Muscle of back (tissue), 11 donors: ENCODE results near the gene MYBPC2. TPM values are rescaled to one million over a fixed set of nuclear protein-coding genes. Genes with fewer than 3 reads are reported as not detected.
"Not testable (repeated sequence)": the region's sequence is repeated elsewhere in the genome, so short reads cannot be mapped to it uniquely, and the experiment has no call there.

Source experiments
- DNase-seq, 3 donors: peaks; one replicate each; pipeline versions ENCODE4 v3.0.0 to v3.0.0-alpha.2; 2013
- polyA plus RNA-seq, 10 donors: library from polyadenylated mRNA; unstranded; fragments of 120-200 nt; gene quantifications; one replicate each; pipeline ENCODE4 v1.2.1, GENCODE V29; 2013; ENCODE audit not compliant: insufficient read length in 10 of 10

The MYBPC2 gene
- polyA plus RNA-seq, 10 donors, result 25.1 to 132 (median 42.4) TPM

DNA sequence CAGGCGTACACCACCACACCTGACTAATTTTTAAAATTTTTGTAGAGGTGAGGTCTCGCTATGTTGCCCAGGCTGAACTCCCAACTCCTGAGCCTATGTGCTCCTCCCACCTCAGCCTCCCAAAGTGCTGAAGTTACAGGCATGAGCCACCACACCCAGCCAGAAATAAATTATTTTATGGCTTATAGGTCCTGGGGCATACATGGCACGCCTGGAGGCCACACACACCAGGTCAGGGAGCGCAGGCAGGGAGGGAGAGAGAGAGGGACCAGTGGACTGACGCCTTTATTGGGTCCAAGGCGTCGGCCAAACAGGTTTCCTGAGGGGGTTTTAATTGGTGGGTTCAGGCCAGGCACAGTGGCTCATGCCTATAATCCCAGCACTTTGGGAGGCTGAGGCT, 7.1 kb upstream of the MYBPC2 start:
- DNase-seq, result no peak

DNA sequence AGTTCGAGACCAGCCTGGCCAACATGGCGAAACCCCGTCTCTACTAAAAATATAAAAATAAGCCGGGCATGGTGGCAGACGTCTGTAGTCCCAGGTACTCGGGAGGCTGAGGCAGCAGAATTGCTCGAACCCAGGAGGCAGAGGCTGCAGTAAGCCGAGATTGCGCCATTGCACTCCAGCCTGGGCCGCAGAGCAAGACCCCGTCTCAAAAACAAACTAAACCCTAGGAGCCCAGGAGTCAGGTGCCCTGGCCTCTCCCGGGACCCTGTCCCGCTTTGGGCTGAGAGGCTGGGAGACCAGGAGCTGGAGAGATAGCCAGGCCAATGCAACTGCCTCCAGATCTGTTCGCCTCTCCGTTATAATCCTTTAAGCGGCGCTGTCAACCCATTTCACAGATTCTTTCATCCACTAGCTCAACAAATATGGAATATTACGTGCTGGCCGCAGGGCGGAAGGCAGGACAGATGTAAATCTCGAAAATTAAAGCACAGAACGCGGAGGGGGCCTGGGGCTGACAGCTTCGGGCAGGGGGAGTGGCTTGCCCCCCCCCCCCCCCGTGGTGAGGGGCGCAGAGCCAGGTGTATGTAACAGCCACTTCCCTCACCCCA, 5.3 kb upstream of the MYBPC2 start:
- DNase-seq, result no peak

DNA sequence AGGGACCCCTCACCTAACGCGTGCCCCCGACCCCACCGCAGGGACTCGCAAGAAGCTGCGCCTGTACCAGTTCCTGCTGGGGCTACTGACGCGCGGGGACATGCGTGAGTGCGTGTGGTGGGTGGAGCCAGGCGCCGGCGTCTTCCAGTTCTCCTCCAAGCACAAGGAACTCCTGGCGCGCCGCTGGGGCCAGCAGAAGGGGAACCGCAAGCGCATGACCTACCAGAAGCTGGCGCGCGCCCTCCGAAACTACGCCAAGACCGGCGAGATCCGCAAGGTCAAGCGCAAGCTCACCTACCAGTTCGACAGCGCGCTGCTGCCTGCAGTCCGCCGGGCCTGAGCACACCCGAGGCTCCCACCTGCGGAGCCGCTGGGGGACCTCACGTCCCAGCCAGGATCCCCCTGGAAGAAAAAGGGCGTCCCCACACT, 4.7 kb upstream of the MYBPC2 start:
- DNase-seq, result peak; percentile 65 to 95 (median 86)

DNA sequence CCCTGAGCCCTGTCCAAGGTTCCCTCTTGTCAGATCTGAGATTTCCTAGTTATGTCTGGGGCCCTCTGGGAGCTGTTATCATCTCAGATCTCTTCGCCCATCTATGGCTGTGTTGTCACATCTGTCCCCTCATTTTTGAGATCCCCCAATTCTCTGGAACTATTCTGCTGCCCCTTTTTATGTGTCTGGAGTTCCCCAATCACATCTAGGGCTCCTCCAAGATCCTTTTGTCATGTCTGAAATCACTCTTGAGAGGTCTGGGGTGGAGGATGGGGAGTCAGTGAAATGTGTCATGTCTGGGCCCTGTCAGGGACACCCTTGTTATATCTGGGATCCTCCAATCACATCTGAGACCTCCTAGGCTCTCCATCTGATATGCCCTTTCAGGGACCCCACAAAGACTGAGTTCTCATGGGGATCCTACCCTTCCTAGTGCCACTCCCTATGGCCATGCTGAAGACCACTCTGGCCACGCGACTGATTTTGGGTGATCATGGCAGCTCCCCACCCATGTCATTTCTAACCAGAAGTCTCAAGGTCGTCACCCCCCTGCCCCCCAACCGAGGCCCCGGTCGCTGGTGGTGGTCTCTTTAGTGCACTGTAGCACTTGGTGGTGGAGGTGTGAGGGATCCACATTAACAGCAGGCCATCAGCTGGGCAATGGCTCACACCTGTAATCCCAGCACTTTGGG, 3.8 kb upstream of the MYBPC2 start:
- no peak for DNase-seq

DNA sequence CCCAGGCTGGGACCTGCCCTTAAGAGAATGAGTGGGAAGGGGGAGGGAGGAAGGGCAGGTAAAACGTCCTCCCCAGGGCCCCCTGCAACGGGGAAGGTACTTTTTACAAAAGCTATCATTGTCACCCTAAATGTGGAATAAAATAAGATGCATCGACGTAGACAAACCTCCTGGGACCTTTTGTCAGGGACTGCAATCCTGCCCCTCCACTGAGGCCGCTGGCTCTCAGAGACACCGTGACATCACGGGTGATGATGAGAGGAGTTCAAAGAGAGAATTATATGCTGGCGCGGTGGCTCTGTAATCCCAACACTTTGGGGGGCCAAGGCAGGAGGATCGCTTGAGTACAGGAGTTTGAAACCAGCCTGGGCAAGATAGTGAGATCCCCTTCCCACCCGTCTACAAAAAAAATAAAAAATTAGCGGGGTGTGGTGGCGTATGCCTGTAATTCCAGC, 1.8 kb upstream of the MYBPC2 start:
- DNase-seq, result no peak

DNA sequence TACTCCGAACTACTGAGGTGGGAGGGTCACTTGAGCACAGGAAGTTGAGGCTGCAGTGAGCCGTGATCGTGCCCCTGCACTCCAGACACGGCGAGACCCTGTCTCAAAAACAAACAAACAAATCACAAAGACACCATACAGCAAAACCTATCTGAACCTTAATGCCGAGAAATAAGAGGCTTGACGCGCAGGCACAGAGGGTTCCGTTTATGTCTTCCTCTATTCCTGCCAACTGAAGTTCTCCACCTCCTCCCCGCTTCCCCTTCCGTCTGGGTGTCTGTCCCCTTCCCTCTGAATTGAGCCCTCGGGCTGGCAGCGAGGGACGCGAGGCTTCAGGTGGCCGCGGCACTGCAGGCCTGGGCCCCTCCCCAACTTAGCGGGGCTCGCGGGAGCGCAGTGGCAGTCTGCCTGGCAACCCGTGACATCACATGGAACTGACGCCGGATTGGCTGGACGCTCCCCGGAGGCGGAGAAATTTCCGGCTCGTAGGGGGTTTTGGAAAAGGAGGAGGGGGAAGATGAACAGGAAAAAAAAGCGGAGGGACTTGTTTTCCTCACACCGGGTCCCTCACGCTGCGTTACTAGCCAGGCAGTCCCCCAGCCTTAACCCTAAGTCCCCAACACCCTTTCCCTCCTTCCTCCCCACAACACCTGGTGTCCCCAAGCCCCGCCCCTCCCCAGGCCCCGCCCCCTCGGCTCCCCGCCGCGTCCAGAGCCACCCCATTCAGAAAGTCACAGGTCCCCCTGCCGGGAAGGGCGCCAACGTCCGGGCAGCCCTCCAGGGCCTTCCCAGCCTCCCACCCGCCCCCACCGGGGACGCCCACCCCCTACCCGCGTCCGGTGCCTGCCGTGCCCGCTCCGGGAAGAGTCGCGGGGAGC, 1.1 kb upstream of the MYBPC2 start:
- DNase-seq, result peak; percentile 80 to 95 (median 91)

DNA sequence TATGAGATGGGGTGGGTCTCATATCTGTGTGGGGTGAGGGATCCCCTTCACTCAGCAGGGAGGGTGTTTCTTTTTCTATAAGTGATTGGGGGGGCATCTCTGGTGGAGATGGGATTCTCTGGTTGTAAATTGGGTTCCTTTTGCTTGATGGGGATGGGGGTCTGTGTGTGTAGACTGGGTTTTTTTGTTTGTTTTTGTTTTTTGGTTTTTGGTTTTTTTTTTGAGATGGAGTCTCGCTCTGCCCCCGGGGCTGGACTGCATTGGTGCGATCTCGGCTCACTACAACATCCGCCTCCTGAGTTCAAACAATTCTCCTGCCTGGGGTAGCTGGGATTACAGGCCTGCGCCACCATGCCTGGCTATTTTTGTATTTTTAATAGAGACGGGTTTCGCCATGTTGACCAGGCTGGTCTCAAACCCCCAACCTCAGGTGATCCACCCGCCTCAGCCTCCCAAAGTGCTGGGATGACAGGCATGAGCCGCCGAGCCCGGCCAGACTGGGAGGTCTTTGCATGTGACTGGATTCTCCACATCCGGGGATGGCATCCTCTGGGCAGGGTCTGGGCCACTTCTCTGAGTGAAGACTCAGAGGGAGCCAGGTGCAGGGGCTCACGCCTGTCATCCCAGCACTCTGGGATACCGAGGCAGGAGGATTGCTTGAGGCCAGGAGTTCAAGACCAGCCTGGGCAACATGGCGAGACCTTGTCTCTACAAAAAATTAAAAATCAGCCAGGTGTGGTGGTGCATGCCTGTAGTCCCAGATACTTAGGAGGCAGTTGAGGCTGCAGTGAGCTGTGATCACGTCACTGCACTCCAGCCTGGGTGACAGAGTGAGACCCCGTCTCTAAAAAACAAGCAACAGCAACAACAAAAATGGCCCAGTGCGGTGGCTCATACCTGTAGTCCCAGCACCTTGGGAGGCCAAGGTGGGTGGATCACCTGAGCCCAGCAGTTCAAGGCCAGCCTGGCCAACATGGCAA, 799 bp downstream of the MYBPC2 start:
- DNase-seq, result no peak

DNA sequence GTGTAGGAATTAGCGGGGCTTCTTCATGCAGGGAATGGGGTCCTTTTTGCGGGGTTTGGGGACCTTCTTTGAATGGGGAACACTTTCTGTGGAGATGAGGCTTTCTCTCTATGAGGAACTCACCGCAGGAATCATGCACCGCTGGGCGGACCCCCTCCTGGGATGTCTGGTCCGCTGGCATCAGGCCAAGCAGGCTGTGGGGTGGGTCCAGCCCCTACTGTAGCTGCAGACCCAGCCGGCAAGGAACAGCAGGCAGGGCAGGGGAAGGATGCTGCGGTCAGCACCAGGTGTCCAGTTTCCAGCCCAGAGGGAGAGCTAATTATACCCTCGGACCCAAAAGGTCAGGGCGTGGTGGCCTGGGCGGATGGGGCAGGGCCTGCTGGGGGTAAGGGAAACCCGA, 1.8 kb downstream of the MYBPC2 start:
- DNase-seq, result no peak

DNA sequence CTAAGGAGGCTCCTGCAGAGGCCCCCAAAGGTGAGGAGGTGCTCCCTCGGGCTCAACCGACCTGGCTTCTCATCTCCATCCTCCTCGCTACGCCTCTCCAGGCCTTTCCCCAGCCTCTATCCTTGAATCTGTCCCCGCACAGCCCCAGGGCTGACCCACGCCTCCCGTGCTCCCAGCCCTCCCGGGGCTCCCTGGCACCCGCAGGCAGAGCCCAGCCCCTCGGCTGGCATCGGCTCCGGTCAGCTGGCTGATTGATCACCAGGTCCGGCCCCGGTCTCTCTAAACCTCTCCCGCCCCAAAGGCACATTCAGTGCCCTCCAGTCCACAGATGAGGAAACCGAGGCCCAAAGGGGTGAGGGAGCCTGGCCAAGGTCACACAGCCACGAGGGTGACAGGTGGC, 2.5 kb downstream of the MYBPC2 start:
- no peak for DNase-seq

DNA sequence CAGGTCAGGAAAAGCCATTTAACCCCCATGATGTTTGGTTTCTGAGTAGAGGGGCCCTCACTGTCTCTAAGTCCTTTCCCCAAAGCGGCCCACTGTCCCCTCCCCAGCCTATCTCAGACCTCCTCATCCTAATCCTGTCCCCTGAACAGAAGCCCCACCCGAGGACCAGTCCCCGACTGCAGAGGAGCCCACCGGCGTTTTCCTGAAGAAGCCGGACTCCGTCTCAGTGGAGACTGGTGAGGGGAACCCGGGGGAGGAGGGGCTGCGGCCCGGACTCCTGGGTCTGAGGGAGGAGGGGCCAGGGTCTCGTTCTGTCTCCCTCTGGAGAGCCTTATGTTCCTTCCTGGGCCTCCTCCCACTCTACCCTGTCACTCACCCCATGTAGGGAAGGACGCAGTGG, 2.9 kb downstream of the MYBPC2 start:
- DNase-seq, result no peak

DNA sequence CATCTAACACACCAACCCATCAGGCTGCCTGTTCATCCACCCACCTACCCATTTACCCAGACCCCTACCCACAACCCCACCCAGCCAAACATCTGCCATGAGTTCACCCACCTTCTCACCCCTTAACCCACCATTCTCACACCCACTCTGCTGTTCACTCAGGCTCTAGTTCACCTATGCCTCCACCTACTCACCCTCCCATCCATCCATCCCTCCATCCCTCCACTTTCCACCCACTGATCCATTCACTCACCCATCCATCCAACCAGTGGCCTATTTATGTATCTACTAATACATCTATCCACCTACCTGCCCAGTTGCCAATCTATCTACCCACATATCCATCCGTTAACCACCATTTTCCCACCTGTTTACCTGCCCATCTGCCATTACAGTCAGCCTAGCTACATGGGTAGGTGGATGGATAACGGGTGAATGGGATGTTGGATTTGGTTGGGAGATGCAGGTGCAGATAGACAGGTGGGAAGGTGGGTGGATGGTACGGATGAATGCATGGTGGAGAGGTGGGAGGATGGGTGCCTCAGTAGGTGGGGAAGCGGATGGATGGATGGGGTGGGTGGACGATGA, 5.3 kb downstream of the MYBPC2 start:
- DNase-seq, result no peak

DNA sequence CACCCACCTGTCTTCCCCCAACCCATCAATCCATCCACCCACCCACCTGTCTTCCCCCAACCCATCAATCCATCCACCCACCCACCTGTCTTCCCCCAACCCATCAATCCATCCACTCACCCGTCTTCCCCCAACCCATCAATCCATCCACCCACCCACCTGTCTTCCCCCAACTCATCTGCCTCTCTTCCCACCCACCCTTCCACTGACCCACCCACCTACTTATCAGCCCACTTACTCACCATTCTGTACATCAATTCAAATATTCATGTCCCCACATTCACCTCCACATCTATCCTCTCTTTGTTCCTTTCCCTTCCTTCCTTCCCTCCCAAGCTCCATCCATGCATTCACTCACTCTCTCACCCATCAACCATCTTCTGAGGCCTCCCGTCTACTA, 6.4 kb downstream of the MYBPC2 start:
- not testable (repeated sequence) for DNase-seq

DNA sequence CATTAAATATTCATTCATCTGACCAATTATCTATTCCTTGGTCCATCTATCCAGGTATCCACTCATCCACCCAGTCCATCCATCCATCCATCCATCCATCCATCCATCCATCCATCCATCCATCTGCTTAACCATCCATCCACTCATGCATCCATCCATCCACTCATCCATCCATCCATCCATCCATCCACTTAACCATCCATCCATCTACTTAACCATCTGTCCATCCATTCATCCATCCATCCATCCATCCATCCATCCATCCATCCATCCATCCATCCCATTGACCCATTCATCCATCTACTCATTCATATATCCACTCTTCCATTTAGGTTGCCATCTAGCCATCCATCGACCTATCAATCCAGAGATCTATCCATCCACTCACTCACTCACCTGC, 11.4 kb downstream of the MYBPC2 start:
- no peak for DNase-seq

DNA sequence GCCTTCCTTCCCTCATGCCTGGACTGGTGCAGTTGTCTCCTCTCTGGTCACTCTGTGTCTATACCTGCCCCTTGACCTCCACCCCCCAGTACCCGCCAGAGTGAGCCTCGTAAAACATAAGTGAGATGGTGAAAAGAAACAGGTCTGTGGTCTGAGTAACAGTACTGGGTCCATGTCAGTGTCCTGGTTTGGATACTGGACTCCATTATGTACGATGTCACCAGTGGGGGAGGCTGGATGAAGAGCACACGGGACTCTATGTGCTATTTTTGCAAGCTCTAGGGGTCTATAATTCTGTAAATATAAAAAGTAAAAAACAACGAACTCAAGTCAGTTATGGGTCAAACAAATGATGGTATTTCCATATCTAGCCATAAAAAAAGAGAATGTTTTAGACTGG, 14.4 kb downstream of the MYBPC2 start:
- DNase-seq, result no peak

DNA sequence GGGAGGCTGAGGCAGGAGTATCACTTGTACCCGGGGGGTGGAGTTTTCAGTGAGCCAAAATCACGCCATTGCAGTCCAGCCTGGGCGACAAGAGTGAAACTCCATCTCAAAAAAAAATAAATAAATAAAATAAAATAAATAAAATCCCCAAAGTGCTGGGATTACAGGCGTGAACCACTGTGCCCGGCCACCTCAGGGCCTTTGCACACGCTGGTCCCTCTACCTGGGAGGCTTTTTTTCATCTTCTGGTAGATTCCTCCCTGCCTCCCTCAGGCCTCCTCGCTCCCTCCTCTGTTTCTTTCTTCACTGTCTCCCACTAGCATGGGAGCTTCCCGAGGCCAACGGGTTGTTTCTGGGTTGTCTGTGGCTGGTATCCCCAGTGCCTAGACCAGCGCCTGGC, 15.1 kb downstream of the MYBPC2 start:
- no peak for DNase-seq

DNA sequence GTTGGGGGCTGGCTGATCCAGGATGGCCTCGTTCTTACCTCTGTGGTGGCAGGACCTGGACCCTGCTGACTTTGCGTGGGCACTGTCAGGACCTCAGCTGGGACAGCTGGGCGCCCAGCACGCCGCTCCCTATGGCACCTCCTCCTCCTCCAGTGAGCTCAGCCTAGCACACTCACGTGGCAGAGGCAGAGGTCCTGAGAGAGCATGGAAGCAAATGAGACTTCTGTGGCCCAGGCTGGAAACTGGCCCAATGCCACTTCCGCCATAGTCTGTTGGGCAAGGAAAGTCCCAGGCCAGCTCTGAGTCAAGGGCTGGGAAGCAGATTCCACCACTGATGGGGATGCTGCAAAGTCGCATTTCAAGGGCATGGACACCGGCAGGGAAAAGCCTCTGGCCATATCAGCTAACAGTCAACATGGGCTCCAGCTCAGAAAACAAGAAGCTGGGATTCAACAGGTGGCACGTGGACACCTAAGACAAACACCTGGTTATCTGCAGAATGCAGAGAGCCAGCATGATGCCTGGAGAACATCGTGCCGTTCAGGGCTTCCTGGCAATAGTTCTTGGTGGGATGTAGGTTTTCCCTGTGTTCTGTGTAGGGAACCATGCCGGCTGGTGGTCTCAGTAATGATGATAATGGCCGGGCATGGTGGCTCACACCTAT, 16.7 kb downstream of the MYBPC2 start:
- no peak for DNase-seq

DNA sequence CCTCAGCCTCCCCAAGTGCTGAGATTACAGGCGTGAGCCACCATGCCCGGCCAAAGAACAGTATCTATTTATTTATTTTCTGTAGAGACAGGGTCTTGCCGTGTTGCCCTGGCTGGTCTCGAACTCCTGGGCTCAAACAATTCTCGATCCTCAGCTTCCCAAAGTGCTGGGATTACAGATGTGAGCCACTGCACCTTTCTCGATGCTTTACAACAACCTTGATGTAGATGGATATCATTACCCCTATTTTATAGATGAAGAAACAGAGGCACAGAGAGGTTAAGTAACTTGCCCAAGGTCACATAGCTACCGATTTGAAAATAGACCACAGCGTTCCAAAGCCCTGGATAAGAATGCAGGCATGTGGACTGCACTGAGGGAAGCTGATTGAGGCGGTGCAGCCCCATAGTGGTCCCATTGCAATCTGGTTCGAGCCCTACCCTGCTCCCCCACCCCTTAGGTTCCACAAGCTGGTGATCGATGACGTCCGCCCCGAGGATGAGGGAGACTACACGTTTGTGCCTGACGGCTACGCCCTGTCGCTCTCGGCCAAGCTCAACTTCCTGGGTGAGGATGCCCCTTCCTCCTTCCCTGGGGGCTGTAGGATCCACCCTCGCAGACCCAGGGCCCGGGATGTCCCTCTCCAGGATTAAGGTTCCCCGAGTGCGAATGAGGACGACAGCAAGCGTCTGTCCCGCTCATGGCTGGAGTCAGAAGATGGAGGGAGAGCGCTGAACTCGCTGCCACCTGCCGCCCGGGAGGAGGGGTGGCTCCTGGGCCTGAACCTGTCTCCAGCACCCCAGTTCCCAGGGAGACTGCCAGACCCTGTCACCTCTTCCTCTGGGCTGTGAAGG, 17.9 kb downstream of the MYBPC2 start:
- no peak for DNase-seq

DNA sequence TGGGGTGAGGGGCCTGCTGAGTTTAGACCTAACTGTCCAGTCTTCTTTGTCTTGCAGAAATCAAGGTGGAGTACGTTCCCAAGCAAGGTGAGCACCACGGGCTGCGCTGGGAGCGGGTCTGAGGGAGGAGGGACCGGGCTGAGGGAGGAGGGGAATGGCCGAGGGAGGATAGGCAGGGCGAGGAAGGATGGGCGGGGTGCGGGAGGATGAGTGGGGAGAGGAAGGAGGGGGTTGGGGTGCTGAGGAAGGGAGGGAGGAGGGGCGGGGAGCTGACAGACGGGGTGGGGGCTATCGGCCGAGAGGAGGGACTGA, 18.5 kb downstream of the MYBPC2 start:
- no peak for DNase-seq

DNA sequence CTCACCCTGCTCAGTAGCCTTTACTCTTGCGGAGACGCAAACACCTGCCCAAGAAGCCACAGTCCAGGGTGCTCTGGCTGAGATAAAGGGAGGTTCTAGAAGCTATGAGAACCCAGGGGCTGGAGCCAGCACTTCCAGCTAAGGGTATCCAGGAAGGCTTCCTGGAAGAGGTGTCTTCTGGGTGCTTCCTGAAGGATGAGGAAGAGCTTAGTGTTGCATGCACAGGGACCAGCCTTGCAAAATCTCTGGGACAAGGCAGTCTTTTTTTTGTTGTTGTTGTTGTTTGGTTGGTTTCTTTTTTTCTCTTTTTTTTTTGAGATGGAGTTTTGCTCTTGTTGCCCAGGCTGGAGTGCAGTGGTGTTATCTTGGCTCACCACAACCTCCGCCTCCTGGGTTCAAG, 20.6 kb downstream of the MYBPC2 start:
- DNase-seq, result no peak

DNA sequence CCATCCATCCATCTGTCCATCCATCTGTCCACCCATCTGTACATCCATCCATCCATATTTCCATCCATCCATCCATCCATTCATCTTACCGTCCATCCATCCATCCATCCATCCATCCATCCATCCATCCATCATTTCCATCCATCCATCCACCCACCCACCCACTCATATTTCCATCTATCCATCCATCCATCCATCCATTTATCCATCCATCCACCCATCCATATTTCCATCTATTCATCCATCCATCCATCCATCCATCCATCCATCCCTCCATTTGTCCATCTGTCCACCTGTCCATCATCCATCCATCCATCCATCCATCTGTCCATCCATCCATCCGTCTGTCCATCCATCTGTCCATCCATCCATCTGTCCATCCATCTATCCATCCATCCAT, 23.3 kb downstream of the MYBPC2 start:
- no peak for DNase-seq
